Stimulated activated naive CD4-positive, alpha-beta T cell treated with Interleukin-2 at 50 U/mL for 16 hours (primary cell): ENCODE results near the gene PACSIN2.

Source experiments
- DNase-seq: peaks from one replicate; lab custom pipeline; 2025; lab: John Stamatoyannopoulos, UW

The PACSIN2 gene

GRCh38 chr22:42856865-42857704 lies 157.9 kb downstream of the PACSIN2 start, which contains the start of gene ARFGAP3:
Gene ARFGAP3 (minus strand): TSS chr22:42857273. CDS start chr22:42857182, 91 bp downstream.
- peak; percentile 91 for DNase-seq

- DNase-seq: peak; percentile 65
Measured at GRCh38 chr22:42856179-42856864, 158.6 kb downstream of the PACSIN2 start.

GRCh38 chr22:42855721-42856120 lies 159.2 kb downstream of the PACSIN2 start:
- no peak for DNase-seq

- DNase-seq: no peak
Measured at GRCh38 chr22:42855211-42855610, 159.7 kb downstream of the PACSIN2 start.

GRCh38 chr22:42848941-42849550 lies 165.9 kb downstream of the PACSIN2 start:
- no peak for DNase-seq

GRCh38 chr22:42847110-42847509 lies 167.8 kb downstream of the PACSIN2 start:
- DNase-seq: no peak

GRCh38 chr22:42844756-42845155 lies 170.2 kb downstream of the PACSIN2 start:
- DNase-seq: no peak

- DNase-seq: no peak
Measured at GRCh38 chr22:42842658-42843370, 172.1 kb downstream of the PACSIN2 start.

- no peak for DNase-seq
Measured at GRCh38 chr22:42841444-42841843, 173.5 kb downstream of the PACSIN2 start.

GRCh38 chr22:42837556-42837955 lies 177.4 kb downstream of the PACSIN2 start:
- DNase-seq: no peak

GRCh38 chr22:42836026-42836425 lies 178.9 kb downstream of the PACSIN2 start:
- no peak for DNase-seq

GRCh38 chr22:42834177-42834949 lies 180.6 kb downstream of the PACSIN2 start:
- no peak for DNase-seq

GRCh38 chr22:42833104-42833503 lies 181.8 kb downstream of the PACSIN2 start:
- no peak for DNase-seq

- no peak for DNase-seq
Measured at GRCh38 chr22:42831712-42832111, 183.2 kb downstream of the PACSIN2 start.

- DNase-seq: no peak
Measured at GRCh38 chr22:42830161-42830560, 184.8 kb downstream of the PACSIN2 start.

GRCh38 chr22:42829302-42829701 lies 185.6 kb downstream of the PACSIN2 start:
- no peak for DNase-seq

- DNase-seq: no peak
Measured at GRCh38 chr22:42825796-42826195, 189.2 kb downstream of the PACSIN2 start.

GRCh38 chr22:42821386-42821785 lies 193.6 kb downstream of the PACSIN2 start:
- no peak for DNase-seq

- DNase-seq: no peak
Measured at GRCh38 chr22:42820045-42820763, 194.7 kb downstream of the PACSIN2 start.
